ENCODE data around the gene OR52I1.

GRCh38 chr11:4581443-4581842 lies 12.4 kb upstream of the OR52I1 start, which contains the start of gene OR52I2:
- TF ChIP-seq CTCF (IDR thresholded peaks at IDR 0.05; ENCODE audit: insufficient read depth, low read depth, low read length) (no peak), EZH2 (IDR thresholded peaks at IDR 0.05; ENCODE audit: insufficient read depth, low read length) (no peak)

Measured in astrocyte (in vitro differentiated cells and primary cell).